HepG2 (cell line): ENCODE measurements around the gene MST1R. TPM values are rescaled to one million over a fixed set of nuclear protein-coding genes. Genes with fewer than 3 reads are reported as not detected.

ENCODE experiments used
- ATAC-seq: fragments of 200-7000 bp; cut with Tn5 transposase; 3 replicates; pipeline ENCODE4 v1.9.1; 2020; ENCODE audit warnings: mild to moderate bottlenecking, moderate library complexity
- BruUV-seq: library from RNA; stranded (reverse); fragments of 400-500 nt; replicated peaks from 2 replicates; lab custom pipeline; 2021; lab: Mats Ljungman, UMichigan
- CTCF ChIA-PET: fragments of 300-600 bp; formaldehyde crosslinking; extraction: SDS; loops from one replicate; lab custom pipeline; 2021; ENCODE audit warnings: low total read pairs, inconsistent platforms, low intra/inter-chr PET ratio; lab: Yijun Ruan, JAX
- POLR2A ChIA-PET: fragments of 350-600 bp; sonication (Branson Sonifier 250); formaldehyde crosslinking; loops from one replicate; lab custom pipeline; 2020; ENCODE audit warnings: antibody characterized with exemption, inconsistent platforms; lab: Yijun Ruan, JAX
- DNase-seq: peaks from one replicate; pipeline ENCODE4 v3.0.0-alpha.2; 2015; ENCODE audit warnings: low spot score
- FAIRE-seq: peaks from 3 replicates; lab custom pipeline; 2011; peaks lifted over from hg19 to GRCh38; lab: Jason Lieb, UNC
- H2AFZ ChIP-seq: one replicate; pipeline ENCODE4 v1.6.1; 2011; ENCODE audit warnings: low read length, inconsistent platforms
- H3K27ac ChIP-seq: fragments of 300-600 bp; 3 replicates; pipeline ENCODE4 v1.8.0; 2011; ENCODE audit warnings: mixed run types, mild to moderate bottlenecking, mixed read lengths, low read length, inconsistent platforms; ENCODE audit not compliant: insufficient read depth; ENCODE audit errors: extremely low read length
- H3K27me3 ChIP-seq, 2 experiments: fragments of 200-600 bp in 1 of 2; 2 replicates in 1 of 2; 3 replicates in 1 of 2; pipeline versions ENCODE4 v1.6.0 to v1.8.0; 2011; ENCODE audit warnings: low read length in 2 of 2, mild to moderate bottlenecking in 2 of 2, moderate library complexity in 2 of 2, inconsistent platforms in 1 of 2; ENCODE audit not compliant: insufficient read depth in 2 of 2, control insufficient read depth in 1 of 2
- H3K36me3 ChIP-seq, 2 experiments: fragments of 200-600 bp in 1 of 2; replicated peaks in 1 of 2; 2 replicates in 1 of 2; 3 replicates in 1 of 2; pipeline versions ENCODE4 v1.5.1 to v1.8.0; 2011; ENCODE audit warnings: low read length in 2 of 2, inconsistent platforms in 1 of 2; ENCODE audit not compliant: insufficient read depth in 2 of 2, control insufficient read depth in 1 of 2
- H3K4me1 ChIP-seq: 2 replicates; pipeline ENCODE4 v1.5.1; 2012; ENCODE audit warnings: low read length, inconsistent platforms; ENCODE audit not compliant: insufficient read depth
- H3K4me2 ChIP-seq: 2 replicates; pipeline ENCODE4 v1.6.0; 2011; ENCODE audit warnings: low read depth, low read length, inconsistent platforms
- H3K4me3 ChIP-seq, 3 experiments: fragments of 200-600 bp in 1 of 3; sonication (generic), shearing (Covaris generic) in 1 of 3; replicated peaks in 1 of 3; 2 replicates each; pipeline ENCODE4 v1.5.1; 2011 to 2016; ENCODE audit warnings: low read length in 3 of 3, inconsistent platforms in 2 of 3, low read depth in 2 of 3, mild to moderate bottlenecking in 2 of 3, control low read depth in 1 of 3, mixed read lengths in 1 of 3; ENCODE audit not compliant: insufficient read depth in 1 of 3
- H3K79me2 ChIP-seq: one replicate; pipeline ENCODE4 v1.6.1; 2011; ENCODE audit warnings: low read length, inconsistent platforms; ENCODE audit not compliant: insufficient read depth
- H3K9ac ChIP-seq: 2 replicates; pipeline ENCODE4 v1.6.0; 2011; ENCODE audit warnings: mild to moderate bottlenecking, low read depth, low read length, inconsistent platforms; ENCODE audit not compliant: insufficient read depth
- H3K9me3 ChIP-seq: 2 replicates; pipeline ENCODE4 v1.5.1; 2012; ENCODE audit warnings: mild to moderate bottlenecking, low read length
- H4K20me1 ChIP-seq: 2 replicates; pipeline ENCODE4 v1.6.0; 2011; ENCODE audit warnings: inconsistent platforms, mild to moderate bottlenecking, low read length, moderate library complexity; ENCODE audit not compliant: insufficient read depth
- CHD4 ChIP-seq: fragments of 200-600 bp; sonication (generic); IDR thresholded peaks from 2 replicates; pipeline ENCODE4 v1.7.0; 2017; ENCODE audit warnings: mild to moderate bottlenecking, low read length, borderline replicate concordance
- KDM5A ChIP-seq: fragments of 200-600 bp; sonication (generic); IDR thresholded peaks from 2 replicates; pipeline ENCODE4 v1.7.0; 2018; ENCODE audit warnings: antibody characterized with exemption, mild to moderate bottlenecking, low read length, borderline replicate concordance
- XBP1 ChIP-seq: sonication (generic); formaldehyde crosslinking; IDR thresholded peaks from 2 replicates; pipeline ENCODE4 v1.5.0; 2020; ENCODE audit warnings: missing genetic modification reagents
- ZMYM3 ChIP-seq: sonication (generic); formaldehyde crosslinking; IDR thresholded peaks from 2 replicates; pipeline ENCODE4 v1.5.1; 2020; ENCODE audit warnings: mild to moderate bottlenecking, missing genetic modification reagents
- ZNF282 ChIP-seq: fragments of 450-650 bp; IDR thresholded peaks from 2 replicates; pipeline ENCODE4 v1.6.1; 2018; ENCODE audit not compliant: partially characterized antibody
- ZNF629 ChIP-seq: sonication (generic); formaldehyde crosslinking; conservative IDR thresholded peaks from 2 replicates; pipeline ENCODE4 v1.5.0; 2020; ENCODE audit warnings: missing genetic modification reagents
- ZSCAN22 ChIP-seq: sonication (generic); formaldehyde crosslinking; IDR thresholded peaks from 2 replicates; pipeline ENCODE4 v1.4.0; 2020; ENCODE audit warnings: mild to moderate bottlenecking, missing genetic modification reagents
- in situ Hi-C: cut with HindIII; loops from 2 replicates; pipeline ENCODE4 v1.10.0; 2017; ENCODE audit warnings: low pct_unique_long_range_greater_than_20kb; ENCODE audit not compliant: extremely low pct_ligation_motif_present
- intact Hi-C: fragments of 100-400 bp; cut with micrococcal nuclease; formaldehyde crosslinking; loops from one replicate; pipeline ENCODE4 v1.10.0; 2022; ENCODE audit not compliant: unreplicated experiment
- polyA plus RNA-seq, 8 experiments: library from polyadenylated mRNA; depleted of rRNA in 3 of 8; stranded (reverse) in 7 of 8; unstranded in 1 of 8; fragments of >200 nt; fragmentation: Illumina TruSeq in 4 of 8; extraction: Trizol in 4 of 8; gene quantifications; 2 replicates each; pipeline versions ENCODE4 v1.2.1 to v1.2.3, GENCODE V29; 2011 to 2016; ENCODE audit warnings: low read depth in 4 of 8, missing spikeins in 1 of 8, mixed read lengths in 1 of 8; ENCODE audit not compliant: insufficient read depth in 1 of 8
- total RNA-seq, 5 experiments: library from RNA; depleted of rRNA; stranded (reverse); fragments of >200 nt; fragmentation: Illumina TruSeq; extraction: Trizol; gene quantifications; 2 replicates each; pipeline ENCODE4 v1.2.3, GENCODE V29; 2016; ENCODE audit warnings: low read depth in 1 of 5
- TF ChIP-seq, protein P1 (sequence below): sonication (generic); formaldehyde crosslinking; IDR thresholded peaks from 2 replicates; pipeline ENCODE4 v1.4.0; 2020; ENCODE audit warnings: mild to moderate bottlenecking, missing genetic modification reagents
- TF ChIP-seq, protein P2 (sequence below): sonication (generic); formaldehyde crosslinking; IDR thresholded peaks from 2 replicates; pipeline ENCODE4 v1.4.0; 2020; ENCODE audit warnings: mild to moderate bottlenecking, missing genetic modification reagents

The MST1R gene
- total and polyA plus RNA-seq, 2 of the 13 experiments (the other 11 are each of a cell fraction or from before 2014, with no cell fraction given), result 0.11 to 0.77 TPM

GRCh38 chr3:49878686-49879085 is 25.0 kb downstream of the MST1R start:
- Histone ChIP-seq H3K36me3 (no peaks in the 10 kb centered on the region), H3K4me2 (peak overlapping the region; percentile 12; the same call in 1 of the 2 replicates), H3K4me1 (peaks cover 49% of the 10 kb centered on the region), H3K27ac (no peak overlapping the region), H2AFZ (no peak overlapping the region), H3K79me2 (no peaks in the 10 kb centered on the region)
- ChIA-PET CTCF (no interaction called here), POLR2A (no interaction called here)
- intact Hi-C loops, result no loop called here
- ATAC-seq, result no peak
- TF ChIP-seq, protein P1, sequence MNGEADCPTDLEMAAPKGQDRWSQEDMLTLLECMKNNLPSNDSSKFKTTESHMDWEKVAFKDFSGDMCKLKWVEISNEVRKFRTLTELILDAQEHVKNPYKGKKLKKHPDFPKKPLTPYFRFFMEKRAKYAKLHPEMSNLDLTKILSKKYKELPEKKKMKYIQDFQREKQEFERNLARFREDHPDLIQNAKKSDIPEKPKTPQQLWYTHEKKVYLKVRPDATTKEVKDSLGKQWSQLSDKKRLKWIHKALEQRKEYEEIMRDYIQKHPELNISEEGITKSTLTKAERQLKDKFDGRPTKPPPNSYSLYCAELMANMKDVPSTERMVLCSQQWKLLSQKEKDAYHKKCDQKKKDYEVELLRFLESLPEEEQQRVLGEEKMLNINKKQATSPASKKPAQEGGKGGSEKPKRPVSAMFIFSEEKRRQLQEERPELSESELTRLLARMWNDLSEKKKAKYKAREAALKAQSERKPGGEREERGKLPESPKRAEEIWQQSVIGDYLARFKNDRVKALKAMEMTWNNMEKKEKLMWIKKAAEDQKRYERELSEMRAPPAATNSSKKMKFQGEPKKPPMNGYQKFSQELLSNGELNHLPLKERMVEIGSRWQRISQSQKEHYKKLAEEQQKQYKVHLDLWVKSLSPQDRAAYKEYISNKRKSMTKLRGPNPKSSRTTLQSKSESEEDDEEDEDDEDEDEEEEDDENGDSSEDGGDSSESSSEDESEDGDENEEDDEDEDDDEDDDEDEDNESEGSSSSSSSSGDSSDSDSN (CRISPR knock-in tag), result no peak
- no peak for TF ChIP-seq KDM5A
- TF ChIP-seq ZMYM3 (CRISPR knock-in tag), result 0 out of 2 replicates have a peak, but pooled peaks have one; percentile 16
- TF ChIP-seq ZNF629 (CRISPR knock-in tag), result peak; percentile 73
- TF ChIP-seq, protein P2, sequence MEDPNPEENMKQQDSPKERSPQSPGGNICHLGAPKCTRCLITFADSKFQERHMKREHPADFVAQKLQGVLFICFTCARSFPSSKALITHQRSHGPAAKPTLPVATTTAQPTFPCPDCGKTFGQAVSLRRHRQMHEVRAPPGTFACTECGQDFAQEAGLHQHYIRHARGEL, result 0 out of 2 replicates have a peak, but pooled peaks have one; percentile 28
- TF ChIP-seq ZNF282, result no peak
- no peak for TF ChIP-seq XBP1 (CRISPR knock-in tag)
- peak; percentile 95 for TF ChIP-seq ZSCAN22 (CRISPR knock-in tag)
- TF ChIP-seq CHD4, result no peak
- TF ChIP-seq, all 625 proteins: peak for 4
- no peak overlapping the region for H3K9ac ChIP-seq
- no TSS peak for BruUV-seq
- H4K20me1 ChIP-seq, result no peaks in the 10 kb centered on the region
- in situ Hi-C loops, result no loop called here
- DNase-seq (no peak), FAIRE-seq (no peak)
- H3K9me3 ChIP-seq, result no peaks in the 10 kb centered on the region
- peaks cover 0 to 4% of the 10 kb centered on the region in 2 experiments; a peak in 2 of 5 replicates for H3K27me3 ChIP-seq
- H3K4me3 ChIP-seq, result no peak overlapping the region
